GM04503 (cell line): Measurements from ENCODE around the gene NVL.

Experiments used
- DNase-seq: peaks from one replicate; pipeline ENCODE4 v3.0.0-alpha.2; 2012; ENCODE audit warnings: low read depth

The NVL gene

GRCh38 chr1:224276771-224277487 lies 53.0 kb downstream of the NVL start:
- DNase-seq, result no peak

GRCh38 chr1:224274970-224275626 lies 54.9 kb downstream of the NVL start:
- no peak for DNase-seq

- no peak for DNase-seq
Measured at GRCh38 chr1:224273641-224274040, 56.3 kb downstream of the NVL start.

GRCh38 chr1:224271106-224271505 lies 58.9 kb downstream of the NVL start:
- no peak for DNase-seq

GRCh38 chr1:224267925-224268324 lies 62.0 kb downstream of the NVL start:
- DNase-seq, result no peak

- DNase-seq, result no peak
Measured at GRCh38 chr1:224266915-224267856, 62.8 kb downstream of the NVL start.

GRCh38 chr1:224266105-224266914 lies 63.7 kb downstream of the NVL start:
- DNase-seq, result no peak

- no peak for DNase-seq
Measured at GRCh38 chr1:224264321-224264720, 65.7 kb downstream of the NVL start.

- DNase-seq, result no peak
Measured at GRCh38 chr1:224262373-224263054, 67.5 kb downstream of the NVL start.

- no peak for DNase-seq
Measured at GRCh38 chr1:224259986-224260385, 70.0 kb downstream of the NVL start.

- DNase-seq, result no peak
Measured at GRCh38 chr1:224258351-224258750, 71.6 kb downstream of the NVL start.

- no peak for DNase-seq
Measured at GRCh38 chr1:224256640-224257039, 73.3 kb downstream of the NVL start.

GRCh38 chr1:224253721-224254120 lies 76.3 kb downstream of the NVL start:
- no peak for DNase-seq

GRCh38 chr1:224252479-224252878 lies 77.5 kb downstream of the NVL start:
- no peak for DNase-seq

GRCh38 chr1:224251741-224252146 lies 78.2 kb downstream of the NVL start:
- DNase-seq, result no peak

GRCh38 chr1:224245188-224245587 lies 84.8 kb downstream of the NVL start:
- DNase-seq, result no peak

GRCh38 chr1:224238756-224239155 lies 91.2 kb downstream of the NVL start:
- DNase-seq, result no peak

GRCh38 chr1:224238212-224238611 lies 91.8 kb downstream of the NVL start:
- DNase-seq, result no peak

- DNase-seq, result no peak
Measured at GRCh38 chr1:224237119-224237881, 92.7 kb downstream of the NVL start.

- DNase-seq, result no peak
Measured at GRCh38 chr1:224235813-224236493, 94.0 kb downstream of the NVL start.
